Glomerular visceral epithelial cell (primary cell): ENCODE data around the gene ELF1.
"Not testable (repeated sequence)": the region's sequence is repeated elsewhere in the genome, so short reads cannot be mapped to it uniquely, and the experiment has no call there.

Experiments
- DNase-seq: peaks from one replicate; pipeline ENCODE4 v3.0.0-alpha.2; 2016; ENCODE audit errors: extremely low spot score

Gene ELF1

GRCh38 chr13:40893573-40893972 is 125.5 kb downstream of the ELF1 start:
- DNase-seq = not testable (repeated sequence)

DNA sequence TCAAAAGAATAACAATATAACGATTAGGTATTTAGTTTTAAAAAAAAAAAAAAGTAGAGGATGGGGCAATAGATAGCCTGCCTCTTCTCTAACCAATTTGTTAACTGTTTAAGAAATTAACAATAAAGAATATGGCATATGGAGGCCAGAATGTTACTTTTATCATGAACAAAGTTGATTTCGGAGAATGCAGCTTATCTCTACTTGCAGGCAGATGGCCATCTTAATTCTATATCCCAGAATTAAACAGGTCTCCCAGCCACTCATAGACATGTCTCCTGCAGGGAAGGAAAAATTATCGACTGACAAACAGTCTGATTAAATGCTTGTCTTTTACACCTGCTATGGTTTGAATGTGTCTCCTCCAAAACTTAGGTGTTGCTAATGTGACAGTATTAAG is 133.1 kb downstream of the ELF1 start:
- DNase-seq = no peak

GRCh38 chr13:40884175-40884574 is 134.9 kb downstream of the ELF1 start:
- not testable (repeated sequence) for DNase-seq
